ENCODE data around the gene IL20RA. TPM values are rescaled to one million over a fixed set of nuclear protein-coding genes. Genes with fewer than 3 reads are reported as not detected.

Gene IL20RA
- total and polyA plus RNA-seq, 2 of the 8 experiments (the other 6 are each of a cell fraction or from before 2014, with no cell fraction given), result 1.3 to 1.7 TPM

GRCh38 chr6:136959471-136959891 is 85.3 kb downstream of the IL20RA start:
- no peaks in the 10 kb centered on the region for H3K23me2 ChIP-seq (ENCODE audit: low read depth, low read length)
- H2BK15ac ChIP-seq (ENCODE audit: low read length), result peak overlapping the region; percentile 77; the same call in 1 of the 2 replicates
- H3K9ac ChIP-seq (replicated peaks in 1 of 4; ENCODE audit: extremely low read depth in 1 of 4, low read depth in 3 of 4, low read length in 3 of 4), result no peak overlapping the region; a peak in 1 of 7 replicates
- H2AK5ac ChIP-seq (ENCODE audit: low read depth, low read length), result peak overlapping the region; percentile 30; the same call in 1 of the 2 replicates
- TF ChIP-seq E2F6 (IDR thresholded peaks at IDR 0.05), result peak; percentile 86
- TF ChIP-seq, protein P1, sequence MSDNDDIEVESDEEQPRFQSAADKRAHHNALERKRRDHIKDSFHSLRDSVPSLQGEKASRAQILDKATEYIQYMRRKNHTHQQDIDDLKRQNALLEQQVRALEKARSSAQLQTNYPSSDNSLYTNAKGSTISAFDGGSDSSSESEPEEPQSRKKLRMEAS (IDR thresholded peaks at IDR 0.05), result peak; percentile 90
- TF ChIP-seq BCL11A (IDR thresholded peaks at IDR 0.05; ENCODE audit: low read depth in 2 of 2, low read length in 2 of 2), result no peak
- H4K91ac ChIP-seq (replicated peaks; ENCODE audit: insufficient read length, low read length), result peak overlapping the region; percentile 94
- H3K79me2 ChIP-seq (ENCODE audit: control insufficient read depth in 1 of 2, insufficient read depth in 2 of 2, low read length in 2 of 2), result no peaks in the 10 kb centered on the region
- peak overlapping the region; percentile 78; the same call in 1 of the 2 replicates for H2BK5ac ChIP-seq (ENCODE audit: low read depth, low read length)
- H2BK12ac ChIP-seq (ENCODE audit: low read depth, low read length), result peak overlapping the region; percentile 98
- no peak overlapping the region for H3K4me3 ChIP-seq (ENCODE audit: extremely low read depth in 1 of 4, insufficient read depth in 2 of 4, low read depth in 3 of 4, low read length in 4 of 4)
- DNase-seq (ENCODE audit: low read depth in 1 of 2, low spot score in 2 of 2), result peak in 1 of 2 experiments; percentile 65
- WGBS, 2 experiments (ENCODE audit: extremely low coverage in 1 of 2, insufficient coverage in 1 of 2, insufficient read length in 1 of 2, insufficient replicate concordance in 2 of 2, low coverage in 1 of 2, low lambda C conversion rate in 2 of 2, missing lambda C conversion rate in 1 of 2), result 58% methylated on average over 14 of the region's 14 CpGs; no CpG with 5 or more reads in 1 of the 2 experiments
- H3K36me3 ChIP-seq (ENCODE audit: control insufficient read depth in 2 of 4, insufficient read depth in 4 of 4, low read length in 3 of 4), result no peaks in the 10 kb centered on the region
- ChIA-PET CTCF (ENCODE audit: partially characterized antibody) (interaction anchor here (0.7 to 5.1 kb wide), 13 partner anchors 8 to 642 kb away, joined by 3 to 41 read pairs (median 4); partner anchors contain the start of gene SLC35D3), POLR2A (ENCODE audit: partially characterized antibody) (interaction anchor here (0.7 to 4.6 kb wide), 6 partner anchors 13 to 130 kb away, joined by 3 to 26 read pairs (median 4); partner anchors contain the start of gene SLC35D3)
- H4K20me1 ChIP-seq (replicated peaks in 1 of 2; ENCODE audit: control insufficient read depth in 1 of 2, insufficient read depth in 2 of 2, low read length in 2 of 2), result no peaks in the 10 kb centered on the region
- no peaks in the 10 kb centered on the region for H3K9me3 ChIP-seq (ENCODE audit: insufficient read depth in 2 of 2, low read depth in 1 of 2, low read length in 1 of 2)
- peak overlapping the region; percentile 92; the same call in 1 of the 2 replicates for H2BK20ac ChIP-seq (ENCODE audit: low read length)
- H4K5ac ChIP-seq (ENCODE audit: insufficient read length, low read depth, low read length), result peak overlapping the region; percentile 2
- no peak overlapping the region for H3K27ac ChIP-seq (ENCODE audit: low read depth, low read length)
- H3K4me1 ChIP-seq (replicated peaks in 1 of 4; ENCODE audit: control insufficient read depth in 3 of 4, insufficient read depth in 4 of 4, low read length in 3 of 4), result peaks cover 0 to 33% (median 16%) of the 10 kb centered on the region in 4 experiments; a peak in 6 of 7 replicates
- H4K8ac ChIP-seq (ENCODE audit: extremely low read depth, insufficient read depth, low read length), result peak overlapping the region; percentile 66; the same call in 1 of the 2 replicates
- H3K4me2 ChIP-seq (ENCODE audit: insufficient read depth in 1 of 2, low read depth in 2 of 2, low read length in 2 of 2), result peak overlapping the region in 1 of 2 experiments; percentile 9; a peak in 2 of 4 replicates
- no peaks in the 10 kb centered on the region for H3K79me1 ChIP-seq (ENCODE audit: low read depth, low read length)
- peak overlapping the region; percentile 70 for H2BK120ac ChIP-seq (replicated peaks; ENCODE audit: low read depth, low read length)
- no peaks in the 10 kb centered on the region for H3K27me3 ChIP-seq (replicated peaks in 1 of 4; ENCODE audit: control insufficient read depth in 3 of 4, extremely low read depth in 1 of 4, insufficient read depth in 3 of 4, low read length in 3 of 4)
- no peak overlapping the region for H3K23ac ChIP-seq (ENCODE audit: insufficient read length)
- no peak overlapping the region for H3K4ac ChIP-seq (replicated peaks; ENCODE audit: insufficient read length, low read depth, low read length)
- H3K18ac ChIP-seq (ENCODE audit: extremely low read depth, low read length), result peak overlapping the region; percentile 91
- H3K56ac ChIP-seq (replicated peaks; ENCODE audit: insufficient read length, low read depth, low read length), result no peak overlapping the region
- H2AFZ ChIP-seq (ENCODE audit: low read length), result 0 out of 2 replicates have a peak overlapping the region, but pooled peaks have one; percentile 25
- FAIRE-seq, result peak; percentile 39
- H3K14ac ChIP-seq (ENCODE audit: insufficient read length), result no peak overlapping the region
